ENCODE data around the gene ACKR2.

The ACKR2 gene, protein sequence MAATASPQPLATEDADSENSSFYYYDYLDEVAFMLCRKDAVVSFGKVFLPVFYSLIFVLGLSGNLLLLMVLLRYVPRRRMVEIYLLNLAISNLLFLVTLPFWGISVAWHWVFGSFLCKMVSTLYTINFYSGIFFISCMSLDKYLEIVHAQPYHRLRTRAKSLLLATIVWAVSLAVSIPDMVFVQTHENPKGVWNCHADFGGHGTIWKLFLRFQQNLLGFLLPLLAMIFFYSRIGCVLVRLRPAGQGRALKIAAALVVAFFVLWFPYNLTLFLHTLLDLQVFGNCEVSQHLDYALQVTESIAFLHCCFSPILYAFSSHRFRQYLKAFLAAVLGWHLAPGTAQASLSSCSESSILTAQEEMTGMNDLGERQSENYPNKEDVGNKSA

DNA sequence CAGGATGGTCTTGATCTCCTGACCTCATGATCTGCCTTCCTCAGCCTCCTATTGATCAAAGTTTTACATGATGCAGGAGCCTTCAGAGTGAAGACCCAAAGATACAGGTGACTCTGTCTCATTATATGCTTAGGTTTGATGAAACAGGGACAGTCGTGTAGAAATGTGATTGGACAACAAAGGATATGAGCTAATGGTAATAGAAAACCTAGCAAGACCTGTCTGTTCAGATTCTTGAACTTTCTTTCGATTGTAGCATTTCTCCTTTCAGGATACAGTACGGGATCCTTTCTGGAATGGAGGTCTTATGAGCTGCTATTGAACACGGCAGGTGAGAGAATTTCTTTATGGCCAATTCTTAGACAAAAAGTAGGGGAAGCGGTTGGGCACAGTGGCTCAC is at the start of gene ACKR2:
ACKR2 (plus strand) TSS at position 244 of the 400 bp plus-strand sequence. CDS start 55,058 bp downstream, outside the sequence.
- DNase-seq (ENCODE audit: low spot score) = no peak
- TF ChIP-seq, protein P1, sequence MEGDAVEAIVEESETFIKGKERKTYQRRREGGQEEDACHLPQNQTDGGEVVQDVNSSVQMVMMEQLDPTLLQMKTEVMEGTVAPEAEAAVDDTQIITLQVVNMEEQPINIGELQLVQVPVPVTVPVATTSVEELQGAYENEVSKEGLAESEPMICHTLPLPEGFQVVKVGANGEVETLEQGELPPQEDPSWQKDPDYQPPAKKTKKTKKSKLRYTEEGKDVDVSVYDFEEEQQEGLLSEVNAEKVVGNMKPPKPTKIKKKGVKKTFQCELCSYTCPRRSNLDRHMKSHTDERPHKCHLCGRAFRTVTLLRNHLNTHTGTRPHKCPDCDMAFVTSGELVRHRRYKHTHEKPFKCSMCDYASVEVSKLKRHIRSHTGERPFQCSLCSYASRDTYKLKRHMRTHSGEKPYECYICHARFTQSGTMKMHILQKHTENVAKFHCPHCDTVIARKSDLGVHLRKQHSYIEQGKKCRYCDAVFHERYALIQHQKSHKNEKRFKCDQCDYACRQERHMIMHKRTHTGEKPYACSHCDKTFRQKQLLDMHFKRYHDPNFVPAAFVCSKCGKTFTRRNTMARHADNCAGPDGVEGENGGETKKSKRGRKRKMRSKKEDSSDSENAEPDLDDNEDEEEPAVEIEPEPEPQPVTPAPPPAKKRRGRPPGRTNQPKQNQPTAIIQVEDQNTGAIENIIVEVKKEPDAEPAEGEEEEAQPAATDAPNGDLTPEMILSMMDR (IDR thresholded peaks at IDR 0.05; ENCODE audit: extremely low read depth, missing control alignments) = no peak

DNA sequence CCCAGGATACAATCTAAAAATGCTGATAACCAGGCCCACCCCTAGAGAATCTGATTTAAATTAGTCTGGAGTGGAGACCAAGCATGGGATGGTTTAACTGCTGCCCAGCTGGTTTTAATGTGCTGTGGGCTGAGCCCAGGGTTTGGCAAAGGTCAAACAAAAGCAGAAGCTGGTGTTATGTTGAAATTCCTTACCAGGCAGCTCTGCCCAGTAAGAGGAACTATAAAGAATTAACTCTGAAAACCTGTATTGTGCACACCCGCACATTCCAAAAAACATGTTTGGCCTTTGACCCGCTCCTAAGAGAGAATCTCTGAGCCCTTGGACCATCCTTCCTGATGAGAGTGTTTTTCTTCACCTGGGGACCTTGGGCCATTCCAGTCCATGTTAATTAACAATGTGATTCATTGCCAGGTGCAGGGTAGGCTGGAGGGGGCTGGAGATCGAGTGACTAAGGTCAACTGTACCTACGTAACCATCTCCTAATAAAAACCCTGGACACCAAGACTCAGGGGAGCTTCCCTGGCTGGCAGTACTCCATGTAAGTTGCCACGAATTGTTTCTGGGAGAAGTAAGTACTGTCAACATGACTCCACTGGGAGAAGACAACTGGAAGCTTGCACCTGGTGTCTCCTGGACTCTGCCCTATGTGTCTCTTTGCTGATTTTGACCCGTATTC is 47.1 kb upstream of the ACKR2 start:
- no peak for DNase-seq (ENCODE audit: low spot score)
- TF ChIP-seq, protein P1 (IDR thresholded peaks at IDR 0.05; ENCODE audit: extremely low read depth, missing control alignments) = no peak

DNA sequence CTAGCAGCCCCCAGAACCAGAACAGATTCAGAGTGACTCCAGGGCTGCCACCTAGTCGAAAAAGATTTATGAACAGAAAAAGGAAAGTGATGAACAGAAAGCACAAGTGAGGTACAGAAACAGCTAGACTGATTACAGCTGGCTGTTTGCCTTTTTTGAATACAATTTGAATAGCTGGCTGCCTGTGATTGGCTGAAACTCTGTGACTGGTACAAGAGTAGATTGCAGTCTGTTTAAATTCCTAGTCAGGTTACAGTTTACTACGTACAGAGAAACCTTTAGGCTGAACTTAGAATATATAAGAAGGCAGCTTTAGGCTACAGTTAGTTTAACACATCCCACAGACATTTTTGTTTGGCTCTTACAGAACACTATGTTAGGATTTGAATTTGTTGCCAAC is 46.2 kb upstream of the ACKR2 start:
- no peak for DNase-seq (ENCODE audit: low spot score)
- TF ChIP-seq, protein P1 (IDR thresholded peaks at IDR 0.05; ENCODE audit: extremely low read depth, missing control alignments) = no peak

DNA sequence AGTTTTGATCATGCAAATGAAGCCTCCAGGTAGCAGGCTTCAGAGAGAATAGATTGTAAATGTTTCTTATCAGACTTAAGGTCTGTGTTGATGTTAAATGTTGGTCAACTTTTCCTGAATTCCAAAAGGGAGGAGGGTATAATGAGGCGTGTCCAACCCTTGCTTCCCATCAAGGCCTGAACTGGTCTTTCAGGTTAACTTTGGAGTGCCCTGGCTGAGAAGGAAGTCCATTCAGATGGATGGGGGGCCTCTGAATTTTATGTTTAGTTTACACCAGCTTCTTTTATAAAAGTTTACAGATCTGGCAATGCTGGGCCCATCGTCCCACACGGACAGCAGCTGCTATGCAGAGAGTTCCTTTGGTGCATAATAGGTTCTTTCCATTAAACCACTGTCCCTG is 45.1 kb upstream of the ACKR2 start:
- no peak for DNase-seq (ENCODE audit: low spot score)
- TF ChIP-seq, protein P1 (IDR thresholded peaks at IDR 0.05; ENCODE audit: extremely low read depth, missing control alignments) = no peak

DNA sequence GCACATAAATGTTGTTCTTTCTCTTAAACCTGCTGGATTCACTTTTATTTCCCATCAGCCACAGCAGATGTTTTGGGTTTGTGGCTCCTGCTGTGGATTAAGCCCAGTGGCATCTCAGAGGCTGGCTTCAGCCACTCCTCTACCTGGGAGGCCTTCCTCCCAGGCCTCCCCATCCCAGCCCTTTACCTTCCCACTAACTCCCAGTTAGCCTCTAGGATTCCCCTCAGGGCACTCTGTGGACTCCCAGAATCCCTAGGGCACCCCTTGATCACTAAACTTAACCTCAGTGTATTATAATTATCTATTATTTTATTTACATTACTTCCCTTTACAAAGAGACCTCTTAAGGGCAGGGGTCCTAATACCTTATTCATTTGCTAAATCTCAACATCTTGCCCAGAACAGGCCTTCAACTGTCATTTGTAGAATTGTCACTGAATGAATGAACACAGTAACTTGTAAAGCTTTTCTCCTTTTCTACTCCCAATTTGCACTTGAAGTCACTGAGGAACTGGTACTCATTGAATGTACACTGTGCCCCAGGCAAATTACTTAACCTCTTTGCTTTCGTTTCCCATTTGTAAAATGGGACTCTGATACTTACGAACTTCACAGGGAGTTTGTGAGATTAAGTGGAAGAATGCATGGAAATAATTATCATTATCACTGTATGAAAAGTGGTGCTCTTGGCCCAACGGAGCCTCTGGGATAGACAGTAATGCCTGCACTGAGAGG is 44.5 kb upstream of the ACKR2 start:
- DNase-seq (ENCODE audit: low spot score) = no peak
- TF ChIP-seq, protein P1 (IDR thresholded peaks at IDR 0.05; ENCODE audit: extremely low read depth, missing control alignments) = no peak

DNA sequence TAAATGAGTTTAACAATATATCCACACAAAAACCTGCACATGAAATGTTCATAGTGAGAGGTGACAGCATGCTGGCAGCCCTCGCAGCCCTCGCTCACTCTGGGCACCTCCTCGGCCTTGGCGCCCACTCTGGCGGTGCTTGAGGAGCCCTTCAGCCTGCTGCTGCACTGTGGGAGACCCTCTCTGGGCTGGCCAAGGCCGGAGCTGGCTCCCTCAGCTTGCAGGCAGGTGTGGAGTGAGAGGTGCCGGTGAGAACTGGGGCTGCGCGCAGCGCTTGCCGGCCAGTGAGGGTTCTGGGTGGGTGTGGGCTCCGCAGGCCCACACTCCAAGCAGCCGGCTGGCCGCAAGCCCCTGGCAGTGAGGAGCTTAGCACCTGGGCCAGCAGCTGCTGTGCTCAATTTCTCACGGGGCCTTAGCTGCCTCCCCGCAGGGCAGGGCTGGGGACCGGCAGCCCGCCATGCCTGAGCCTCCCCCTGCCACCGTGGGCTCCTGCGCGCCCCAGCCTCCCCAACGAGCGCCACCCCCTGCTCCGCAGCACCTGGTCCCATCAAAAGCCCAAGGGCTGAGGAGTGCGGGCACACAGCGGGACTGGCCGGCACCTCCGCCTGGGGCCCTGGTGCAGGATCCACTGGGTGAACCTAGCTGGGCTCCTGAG is 39.6 kb upstream of the ACKR2 start:
- no peak for DNase-seq (ENCODE audit: low spot score)

More for the DNA sequence above, 39.6 kb upstream of the ACKR2 start:
- TF ChIP-seq, protein P1 (IDR thresholded peaks at IDR 0.05; ENCODE audit: extremely low read depth, missing control alignments) = no peak
